B cell (primary cell): Measurements from ENCODE around the gene TXNDC11.

Experiments used
- EZH2 ChIP-seq: IDR thresholded peaks from 2 replicates; pipeline ENCODE4 v1.6.1; 2012; ENCODE audit warnings: borderline replicate concordance, low read depth, mild to moderate bottlenecking, moderate library complexity, low read length; ENCODE audit not compliant: insufficient read depth, poor library complexity, severe bottlenecking
- TF ChIP-seq, protein P1 (sequence below): fragments of 200-600 bp; IDR thresholded peaks from one replicate; pipeline ENCODE4 v1.8.0; 2022; ENCODE audit warnings: antibody characterized with exemption, mild to moderate bottlenecking

DNA sequence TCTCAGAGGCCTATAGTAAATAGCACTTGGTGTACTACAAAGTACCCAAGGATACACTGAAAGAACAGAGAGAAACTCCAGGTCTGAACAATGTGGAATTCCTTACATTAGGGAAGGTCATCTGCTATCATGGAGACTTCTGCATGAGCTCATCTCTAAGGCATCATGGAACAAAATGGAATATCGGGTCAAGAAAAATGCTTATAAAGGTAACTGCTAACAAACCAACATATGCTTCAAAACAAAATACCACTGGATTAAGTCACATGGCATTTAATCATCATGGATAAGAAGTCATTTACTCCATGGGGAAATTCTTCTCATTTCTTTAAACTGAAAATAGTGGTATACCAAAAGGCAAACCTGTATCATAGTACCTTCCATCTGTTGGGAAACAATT lies 34.2 kb downstream of the TXNDC11 start:
- TF ChIP-seq, protein P1, sequence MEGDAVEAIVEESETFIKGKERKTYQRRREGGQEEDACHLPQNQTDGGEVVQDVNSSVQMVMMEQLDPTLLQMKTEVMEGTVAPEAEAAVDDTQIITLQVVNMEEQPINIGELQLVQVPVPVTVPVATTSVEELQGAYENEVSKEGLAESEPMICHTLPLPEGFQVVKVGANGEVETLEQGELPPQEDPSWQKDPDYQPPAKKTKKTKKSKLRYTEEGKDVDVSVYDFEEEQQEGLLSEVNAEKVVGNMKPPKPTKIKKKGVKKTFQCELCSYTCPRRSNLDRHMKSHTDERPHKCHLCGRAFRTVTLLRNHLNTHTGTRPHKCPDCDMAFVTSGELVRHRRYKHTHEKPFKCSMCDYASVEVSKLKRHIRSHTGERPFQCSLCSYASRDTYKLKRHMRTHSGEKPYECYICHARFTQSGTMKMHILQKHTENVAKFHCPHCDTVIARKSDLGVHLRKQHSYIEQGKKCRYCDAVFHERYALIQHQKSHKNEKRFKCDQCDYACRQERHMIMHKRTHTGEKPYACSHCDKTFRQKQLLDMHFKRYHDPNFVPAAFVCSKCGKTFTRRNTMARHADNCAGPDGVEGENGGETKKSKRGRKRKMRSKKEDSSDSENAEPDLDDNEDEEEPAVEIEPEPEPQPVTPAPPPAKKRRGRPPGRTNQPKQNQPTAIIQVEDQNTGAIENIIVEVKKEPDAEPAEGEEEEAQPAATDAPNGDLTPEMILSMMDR: no peak
- TF ChIP-seq EZH2: no peak
